Hepatocyte (in vitro differentiated cells): ENCODE data around the gene ARVCF. TPM values are rescaled to one million over a fixed set of nuclear protein-coding genes. Genes with fewer than 3 reads are reported as not detected.

Source experiments
- DNase-seq: peaks from one replicate; pipeline ENCODE4 v3.0.0-alpha.2; 2016; ENCODE audit warnings: low spot score
- H2AFZ ChIP-seq: fragments of 200-600 bp; sonication (generic); 2 replicates; pipeline ENCODE4 v1.6.0; 2016; ENCODE audit warnings: antibody characterized with exemption, mild to moderate bottlenecking
- H3K27ac ChIP-seq: fragments of 200-600 bp; sonication (generic); 2 replicates; pipeline ENCODE4 v1.5.1; 2016; ENCODE audit warnings: mild to moderate bottlenecking
- H3K27me3 ChIP-seq: fragments of 200-600 bp; sonication (generic); 2 replicates; pipeline ENCODE4 v1.6.1; 2016
- H3K36me3 ChIP-seq: fragments of 200-600 bp; sonication (generic); replicated peaks from 2 replicates; pipeline ENCODE4 v1.5.1; 2016; ENCODE audit warnings: low read depth; ENCODE audit not compliant: insufficient read depth
- H3K4me1 ChIP-seq: fragments of 200-600 bp; sonication (generic); 2 replicates; pipeline ENCODE4 v1.5.1; 2016; ENCODE audit warnings: mild to moderate bottlenecking, moderate library complexity; ENCODE audit not compliant: insufficient read depth
- H3K4me2 ChIP-seq: fragments of 200-600 bp; sonication (generic); 2 replicates; pipeline ENCODE4 v1.6.0; 2016
- H3K4me3 ChIP-seq: fragments of 200-600 bp; sonication (generic); 2 replicates; pipeline ENCODE4 v1.5.1; 2016; ENCODE audit warnings: mild to moderate bottlenecking
- H3K79me2 ChIP-seq: fragments of 200-600 bp; sonication (generic); 2 replicates; pipeline ENCODE4 v1.6.0; 2017; ENCODE audit warnings: mild to moderate bottlenecking
- H3K9me2 ChIP-seq: fragments of 200-600 bp; sonication (generic); replicated peaks from 2 replicates; pipeline ENCODE4 v1.6.0; 2017; ENCODE audit warnings: mild to moderate bottlenecking; ENCODE audit not compliant: insufficient read depth
- H3K9me3 ChIP-seq: fragments of 200-600 bp; sonication (generic); 2 replicates; pipeline ENCODE4 v1.5.1; 2016; ENCODE audit warnings: low read depth, mild to moderate bottlenecking
- H4K20me1 ChIP-seq: fragments of 200-600 bp; sonication (generic); 2 replicates; pipeline ENCODE4 v1.6.0; 2016; ENCODE audit warnings: mild to moderate bottlenecking; ENCODE audit not compliant: insufficient read depth, poor library complexity, severe bottlenecking
- CTCF ChIP-seq: fragments of 200-600 bp; sonication (generic); IDR thresholded peaks from 2 replicates; pipeline ENCODE4 v1.5.1; 2016; ENCODE audit warnings: antibody characterized with exemption, mild to moderate bottlenecking; ENCODE audit not compliant: poor library complexity
- EZH2 ChIP-seq: fragments of 200-600 bp; sonication (generic); IDR thresholded peaks from 2 replicates; pipeline ENCODE4 v1.6.1; 2016; ENCODE audit warnings: antibody characterized with exemption, mild to moderate bottlenecking, borderline replicate concordance
- EZH2phosphoT487 ChIP-seq: fragments of 200-600 bp; sonication (generic); IDR thresholded peaks from one replicate; pipeline ENCODE4 v1.6.1; 2018; ENCODE audit warnings: antibody characterized with exemption, mild to moderate bottlenecking, low read depth, moderate library complexity; ENCODE audit not compliant: unreplicated experiment, severe bottlenecking
- WGBS: methylation state at CpG from one replicate; pipeline ENCODE4 v1.1.6; 2016; ENCODE audit warnings: low lambda C conversion rate; ENCODE audit errors: missing lambda C conversion rate; 5-methylcytosine and 5-hydroxymethylcytosine counted together
- polyA plus RNA-seq: library from polyadenylated mRNA; unstranded; fragments of >200 nt; fragmentation: Nextera tagmentation; extraction: Ambion mirVana; gene quantifications from 2 replicates; pipeline ENCODE4 v1.2.1, GENCODE V29; 2016
- total RNA-seq: library from RNA; depleted of rRNA; stranded (reverse); fragments of >200 nt; gene quantifications from 2 replicates; pipeline ENCODE4 v1.2.3, GENCODE V29; 2014

The ARVCF gene
- total and polyA plus RNA-seq, 2 experiments from 2014 or later: 23.8 to 32.5 TPM

DNA sequence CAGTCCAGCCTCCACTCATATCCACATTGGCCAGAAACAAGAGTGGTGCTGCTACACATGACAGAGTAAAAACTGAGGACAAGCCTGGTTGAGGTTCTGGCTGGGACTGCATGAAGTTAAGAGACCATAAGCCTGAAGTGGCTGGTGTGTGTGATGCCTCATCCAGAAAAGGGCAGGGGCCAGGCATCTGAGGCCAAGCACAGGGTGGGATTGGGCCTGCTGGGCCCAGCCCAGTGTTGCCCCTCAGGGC, 25.3 kb downstream of the ARVCF start:
- no peak overlapping the region for H2AFZ ChIP-seq

GRCh38 chr22:19990609-19991394, 25.8 kb downstream of the ARVCF start:
- Histone ChIP-seq H3K79me2 (peaks cover 2% of the 10 kb centered on the region), H2AFZ (no peak overlapping the region), H4K20me1 (peaks cover 2% of the 10 kb centered on the region), H3K27me3 (no peaks in the 10 kb centered on the region), H3K27ac (no peak overlapping the region), H3K4me2 (no peak overlapping the region), H3K9me3 (no peaks in the 10 kb centered on the region), H3K4me3 (no peak overlapping the region), H3K4me1 (no peaks in the 10 kb centered on the region), H3K36me3 (no peaks in the 10 kb centered on the region), H3K9me2 (no peaks in the 10 kb centered on the region)
- no peak for DNase-seq
- TF ChIP-seq CTCF (no peak), EZH2phosphoT487 (no peak), EZH2 (no peak)
- 88% methylated on average over 20 of the region's 20 CpGs for WGBS

More for the DNA sequence above, 25.3 kb downstream of the ARVCF start:
- no peak for DNase-seq
- H3K4me1 ChIP-seq: no peaks in the 10 kb centered on the region
- H3K9me3 ChIP-seq: no peaks in the 10 kb centered on the region
- H3K4me3 ChIP-seq: no peak overlapping the region
- H3K9me2 ChIP-seq: no peaks in the 10 kb centered on the region
- H3K79me2 ChIP-seq: no peaks in the 10 kb centered on the region
- H3K27me3 ChIP-seq: no peaks in the 10 kb centered on the region
- H3K36me3 ChIP-seq: no peaks in the 10 kb centered on the region
- no peaks in the 10 kb centered on the region for H4K20me1 ChIP-seq
- no peak overlapping the region for H3K4me2 ChIP-seq
- TF ChIP-seq EZH2 (no peak), EZH2phosphoT487 (no peak), CTCF (no peak)
- H3K27ac ChIP-seq: no peak overlapping the region

DNA sequence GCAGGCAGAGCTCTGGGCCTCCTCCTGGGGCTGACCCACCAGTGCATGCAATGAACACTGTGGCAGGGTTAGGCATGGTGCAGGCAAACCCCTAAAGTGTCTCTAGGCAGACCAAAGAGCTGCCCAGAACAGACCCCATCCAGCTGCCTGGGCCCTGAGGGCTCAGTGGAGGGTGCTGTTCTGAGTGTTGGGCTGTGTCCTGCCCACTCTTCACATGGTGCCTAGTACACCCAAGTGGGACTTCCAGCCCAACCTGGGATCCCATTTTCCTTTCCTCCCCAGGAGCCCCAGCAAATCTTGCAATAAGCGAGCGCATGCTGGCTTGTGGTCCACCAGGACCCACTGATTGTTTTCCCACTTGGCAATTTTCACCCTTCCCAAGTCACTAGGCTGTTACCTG, 26.4 kb downstream of the ARVCF start:
- no peak overlapping the region for H2AFZ ChIP-seq
- H3K4me3 ChIP-seq: no peak overlapping the region
- TF ChIP-seq CTCF (no peak), EZH2 (no peak), EZH2phosphoT487 (no peak)
- peaks cover 8% of the 10 kb centered on the region for H3K79me2 ChIP-seq
- no peaks in the 10 kb centered on the region for H3K9me3 ChIP-seq
- 80% methylated on average over 2 of the region's 2 CpGs for WGBS
- no peaks in the 10 kb centered on the region for H3K9me2 ChIP-seq
- no peak for DNase-seq
- no peaks in the 10 kb centered on the region for H3K4me1 ChIP-seq
- no peak overlapping the region for H3K27ac ChIP-seq
- H3K27me3 ChIP-seq: no peaks in the 10 kb centered on the region
- H4K20me1 ChIP-seq: peaks cover 8% of the 10 kb centered on the region
- no peaks in the 10 kb centered on the region for H3K36me3 ChIP-seq
- H3K4me2 ChIP-seq: no peak overlapping the region
